CD4-positive, alpha-beta T cell treated with Interleukin-6 for 4 hours (primary cell): Measurements from ENCODE around the gene LTA.
A peak's percentile ranks its signal among the peaks of the same experiment; 100 is the strongest.

ENCODE experiments used
- DNase-seq: peaks from one replicate; pipeline ENCODE4 v3.0.0-alpha.2; 2020; ENCODE audit warnings: mixed read lengths

The LTA gene

GRCh38 chr6:31574106-31575061, 2.3 kb downstream of the LTA start:
- DNase-seq = no peak

DNA sequence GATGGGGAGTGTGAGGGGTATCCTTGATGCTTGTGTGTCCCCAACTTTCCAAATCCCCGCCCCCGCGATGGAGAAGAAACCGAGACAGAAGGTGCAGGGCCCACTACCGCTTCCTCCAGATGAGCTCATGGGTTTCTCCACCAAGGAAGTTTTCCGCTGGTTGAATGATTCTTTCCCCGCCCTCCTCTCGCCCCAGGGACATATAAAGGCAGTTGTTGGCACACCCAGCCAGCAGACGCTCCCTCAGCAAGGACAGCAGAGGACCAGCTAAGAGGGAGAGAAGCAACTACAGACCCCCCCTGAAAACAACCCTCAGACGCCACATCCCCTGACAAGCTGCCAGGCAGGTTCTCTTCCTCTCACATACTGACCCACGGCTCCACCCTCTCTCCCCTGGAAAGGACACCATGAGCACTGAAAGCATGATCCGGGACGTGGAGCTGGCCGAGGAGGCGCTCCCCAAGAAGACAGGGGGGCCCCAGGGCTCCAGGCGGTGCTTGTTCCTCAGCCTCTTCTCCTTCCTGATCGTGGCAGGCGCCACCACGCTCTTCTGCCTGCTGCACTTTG, 3.3 kb downstream of the LTA start, which contains the start of gene TNF:
TSS of gene TNF (plus strand) at position 231 of the 567 bp plus-strand sequence. CDS start at position 408, 177 bp downstream.
- DNase-seq = peak; percentile 76

DNA sequence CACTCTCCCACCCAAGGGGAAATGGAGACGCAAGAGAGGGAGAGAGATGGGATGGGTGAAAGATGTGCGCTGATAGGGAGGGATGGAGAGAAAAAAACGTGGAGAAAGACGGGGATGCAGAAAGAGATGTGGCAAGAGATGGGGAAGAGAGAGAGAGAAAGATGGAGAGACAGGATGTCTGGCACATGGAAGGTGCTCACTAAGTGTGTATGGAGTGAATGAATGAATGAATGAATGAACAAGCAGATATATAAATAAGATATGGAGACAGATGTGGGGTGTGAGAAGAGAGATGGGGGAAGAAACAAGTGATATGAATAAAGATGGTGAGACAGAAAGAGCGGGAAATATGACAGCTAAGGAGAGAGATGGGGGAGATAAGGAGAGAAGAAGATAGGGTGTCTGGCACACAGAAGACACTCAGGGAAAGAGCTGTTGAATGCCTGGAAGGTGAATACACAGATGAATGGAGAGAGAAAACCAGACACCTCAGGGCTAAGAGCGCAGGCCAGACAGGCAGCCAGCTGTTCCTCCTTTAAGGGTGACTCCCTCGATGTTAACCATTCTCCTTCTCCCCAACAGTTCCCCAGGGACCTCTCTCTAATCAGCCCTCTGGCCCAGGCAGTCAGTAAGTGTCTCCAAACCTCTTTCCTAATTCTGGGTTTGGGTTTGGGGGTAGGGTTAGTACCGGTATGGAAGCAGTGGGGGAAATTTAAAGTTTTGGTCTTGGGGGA, 4.0 kb downstream of the LTA start:
- no peak for DNase-seq

GRCh38 chr6:31576897-31577578, 4.9 kb downstream of the LTA start:
- peak; percentile 59 for DNase-seq

GRCh38 chr6:31577579-31577966, 5.5 kb downstream of the LTA start:
- no peak for DNase-seq

DNA sequence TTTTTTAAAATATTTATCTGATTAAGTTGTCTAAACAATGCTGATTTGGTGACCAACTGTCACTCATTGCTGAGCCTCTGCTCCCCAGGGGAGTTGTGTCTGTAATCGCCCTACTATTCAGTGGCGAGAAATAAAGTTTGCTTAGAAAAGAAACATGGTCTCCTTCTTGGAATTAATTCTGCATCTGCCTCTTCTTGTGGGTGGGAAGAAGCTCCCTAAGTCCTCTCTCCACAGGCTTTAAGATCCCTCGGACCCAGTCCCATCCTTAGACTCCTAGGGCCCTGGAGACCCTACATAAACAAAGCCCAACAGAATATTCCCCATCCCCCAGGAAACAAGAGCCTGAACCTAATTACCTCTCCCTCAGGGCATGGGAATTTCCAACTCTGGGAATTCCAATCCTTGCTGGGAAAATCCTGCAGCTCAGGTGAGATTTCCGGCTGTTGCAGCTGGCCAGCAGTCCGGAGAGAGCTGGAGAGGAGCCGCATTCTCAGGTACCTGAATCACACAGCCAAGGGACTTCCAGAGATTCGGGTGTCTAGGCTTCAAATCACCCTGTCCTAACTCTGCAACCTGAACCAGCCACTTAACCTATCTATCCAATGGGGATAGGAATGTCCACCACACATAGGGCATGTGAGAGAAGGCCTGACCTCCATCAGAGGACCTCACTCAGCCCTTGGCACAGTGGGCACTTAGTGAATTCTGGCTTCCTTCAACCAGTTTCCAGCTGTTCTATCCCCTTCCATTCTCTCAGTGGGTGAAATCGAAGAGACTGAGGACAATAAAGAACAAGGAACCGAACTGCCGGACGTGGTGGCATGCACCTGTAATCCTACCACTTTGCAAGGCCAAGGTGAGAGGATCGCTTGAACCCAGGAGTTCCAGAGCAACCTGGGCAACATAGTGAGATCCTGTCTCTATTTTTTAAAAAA, 6.4 kb downstream of the LTA start:
- DNase-seq = no peak

GRCh38 chr6:31579119-31579505, 7.0 kb downstream of the LTA start:
- no peak for DNase-seq

DNA sequence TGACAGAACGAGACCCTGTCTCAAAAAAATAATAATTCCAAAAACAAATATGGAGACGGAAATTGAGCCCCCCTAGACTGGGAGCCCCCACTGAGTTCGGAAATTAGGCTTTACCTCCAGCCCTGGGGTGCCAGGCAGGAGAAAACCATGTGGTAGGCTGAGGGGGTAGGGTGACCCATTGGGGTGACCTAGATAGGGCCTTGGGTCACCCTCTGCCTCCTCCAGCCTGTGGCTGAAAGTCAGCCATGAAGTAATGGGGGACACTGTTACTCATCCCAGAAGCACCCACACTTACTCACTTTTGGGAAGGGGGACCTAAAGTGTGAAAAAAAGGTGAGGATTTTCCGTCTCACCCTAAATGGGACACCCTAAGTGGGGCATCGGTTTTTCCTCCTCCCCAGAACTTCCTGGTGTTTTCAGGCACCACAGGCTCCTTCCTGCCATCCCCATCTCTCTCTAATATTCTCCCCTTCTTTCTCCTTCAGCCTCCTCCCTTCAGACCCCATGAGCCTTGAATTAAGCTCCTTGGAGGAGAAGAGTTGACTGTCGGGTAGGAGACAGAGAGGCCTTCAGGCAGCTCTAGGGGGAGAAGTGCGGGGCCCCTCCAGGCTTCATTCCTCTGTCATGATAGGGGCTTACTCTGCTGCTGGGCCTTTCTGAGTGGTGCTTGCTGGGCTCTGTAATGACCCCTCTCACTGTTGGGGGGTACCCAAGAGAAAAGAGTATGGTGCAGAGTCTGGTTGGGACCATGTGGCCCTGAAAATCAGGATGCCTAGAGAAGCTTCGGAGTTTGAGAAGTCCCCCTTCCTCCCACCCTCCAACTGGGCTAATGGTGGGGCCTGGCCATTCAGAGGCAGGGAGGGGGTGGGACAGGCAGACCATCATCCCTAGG, 7.7 kb downstream of the LTA start:
- DNase-seq = peak; percentile 23

DNA sequence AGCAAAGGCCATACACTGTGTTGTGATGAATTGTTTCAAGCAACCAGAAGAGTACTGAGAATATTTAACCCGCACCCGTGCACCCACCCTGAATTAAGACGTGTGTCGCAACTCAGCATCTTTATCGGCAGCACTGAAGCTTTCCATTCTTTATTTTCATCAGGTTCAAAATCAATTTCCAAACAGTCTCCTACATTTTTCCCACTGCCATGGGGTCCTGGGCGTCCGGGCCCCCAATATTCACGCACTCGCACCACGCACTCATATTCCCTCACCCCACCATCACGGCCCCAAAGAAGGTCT, 8.3 kb downstream of the LTA start:
- DNase-seq = no peak

GRCh38 chr6:31580807-31581433, 8.8 kb downstream of the LTA start:
- peak; percentile 93 for DNase-seq

GRCh38 chr6:31581434-31582229, 9.5 kb downstream of the LTA start:
- peak; percentile 56 for DNase-seq

DNA sequence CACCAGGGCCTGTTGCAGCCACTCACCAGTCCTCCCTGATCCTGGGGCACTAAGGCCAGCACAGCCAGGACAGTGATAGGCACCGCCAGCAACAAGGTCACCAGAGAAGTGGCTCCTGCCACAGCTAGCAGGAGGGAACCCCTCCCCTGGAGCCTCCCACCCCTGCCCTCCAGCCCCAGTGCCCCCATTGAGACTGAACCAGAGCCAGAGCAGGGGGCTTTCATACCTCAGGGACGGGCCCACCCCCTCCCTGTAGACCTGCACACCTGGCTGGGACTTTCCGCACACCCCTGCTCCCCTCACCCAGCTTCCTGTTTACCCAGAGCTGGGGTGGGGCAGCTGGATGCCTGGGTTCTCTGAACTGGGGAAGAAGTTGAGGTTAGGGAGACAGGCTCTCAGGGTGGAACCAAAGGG, 10.1 kb downstream of the LTA start, which contains the start of gene LTB:
TSS of gene LTB (minus strand) at position 195 of the 414 bp plus-strand sequence. CDS start at position 188, 7 bp downstream.
- peak; percentile 83 for DNase-seq

DNA sequence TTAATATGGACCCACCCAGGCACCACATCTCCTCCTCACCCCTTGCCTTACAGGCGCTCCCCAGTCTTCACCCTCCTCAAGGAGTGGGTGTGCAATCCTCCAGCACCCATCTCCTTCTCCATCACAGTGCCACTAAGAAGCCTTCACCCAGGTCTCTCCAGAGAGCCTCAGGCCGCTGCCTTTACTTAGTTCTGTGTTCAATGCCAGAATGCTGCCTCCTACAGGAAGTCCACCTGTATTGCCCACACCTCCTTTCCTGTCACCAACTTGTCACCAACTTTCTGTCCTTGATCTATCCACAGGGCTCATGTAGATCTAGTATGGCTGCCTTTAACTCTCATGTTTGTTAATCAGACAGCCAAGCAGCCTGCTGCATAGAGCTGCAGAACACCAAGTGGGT, 13.4 kb downstream of the LTA start:
- DNase-seq = peak; percentile 66

- DNase-seq = no peak
These were observed 13.9 kb downstream of the LTA start, which contains the start of gene LST1 for GRCh38 chr6:31586008-31586407. LST1 (plus strand) TSS chr6:31586277; CDS start chr6:31587300, 1,023 bp downstream.

GRCh38 chr6:31586599-31587281, 14.7 kb downstream of the LTA start:
- DNase-seq = peak; percentile 52

DNA sequence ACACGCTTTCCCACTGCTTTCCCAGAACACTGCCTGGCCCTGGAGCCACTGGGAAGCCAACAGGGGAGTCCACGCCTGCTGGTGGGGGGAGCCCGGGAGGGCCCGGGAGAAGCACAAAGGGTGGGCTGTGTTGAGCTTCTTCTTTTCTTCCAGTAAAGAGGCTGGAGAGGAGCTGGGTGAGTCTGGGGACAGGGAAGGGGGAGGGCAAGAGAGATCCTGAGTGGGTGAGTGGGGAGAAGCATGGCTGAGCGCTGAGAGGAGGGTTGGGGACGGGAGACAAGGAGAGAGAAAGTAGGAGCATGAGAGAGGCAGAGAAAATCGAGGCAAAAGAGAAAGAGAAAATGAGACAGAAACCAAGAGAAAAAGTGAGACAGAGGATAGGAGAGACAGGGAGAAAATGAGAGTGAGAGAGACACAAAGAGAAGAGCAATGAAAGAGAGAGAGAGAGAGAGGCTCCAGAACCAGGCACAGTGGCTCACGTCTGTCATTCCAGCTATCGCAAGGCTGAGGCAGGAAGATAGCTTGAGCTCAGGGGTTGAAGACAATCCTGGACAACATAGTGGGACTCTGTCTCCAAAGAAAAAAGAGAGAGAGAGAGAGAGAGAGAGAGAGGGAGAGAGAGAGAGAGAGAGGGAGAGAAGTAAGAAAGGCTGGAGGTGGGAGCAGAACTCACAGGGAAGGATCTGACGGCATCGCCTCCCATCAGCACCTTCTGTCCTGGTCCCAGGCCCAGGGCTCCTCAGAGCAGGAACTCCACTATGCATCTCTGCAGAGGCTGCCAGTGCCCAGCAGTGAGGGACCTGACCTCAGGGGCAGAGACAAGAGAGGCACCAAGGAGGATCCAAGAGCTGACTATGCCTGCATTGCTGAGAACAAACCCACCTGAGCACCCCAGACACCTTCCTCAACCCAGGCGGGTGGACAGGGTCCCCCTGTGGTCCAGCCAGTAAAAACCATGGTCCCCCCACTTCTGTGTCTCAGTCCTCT, 16.0 kb downstream of the LTA start:
- peak; percentile 11 for DNase-seq
